Neural progenitor cell (in vitro differentiated cells): ENCODE results near the gene ODF2L. TPM values are rescaled to one million over a fixed set of nuclear protein-coding genes. Genes with fewer than 3 reads are reported as not detected.

Source experiments
- DNase-seq: peaks from one replicate; pipeline ENCODE4 v3.0.0-alpha.2; 2016; ENCODE audit warnings: low spot score
- H2AFZ ChIP-seq: fragments of 200-600 bp; sonication (generic); replicated peaks from 2 replicates; pipeline ENCODE4 v1.6.1; 2016; ENCODE audit warnings: antibody characterized with exemption
- H3F3A ChIP-seq: fragments of 200-600 bp; sonication (generic); 2 replicates; pipeline ENCODE4 v1.6.1; 2016; ENCODE audit warnings: antibody characterized with exemption, low read depth
- H3K27ac ChIP-seq: fragments of 200-600 bp; sonication (generic); 2 replicates; pipeline ENCODE4 v1.5.1; 2016; ENCODE audit warnings: mild to moderate bottlenecking
- H3K27me3 ChIP-seq: fragments of 200-600 bp; sonication (generic); 2 replicates; pipeline ENCODE4 v1.6.1; 2016; ENCODE audit warnings: mild to moderate bottlenecking, moderate library complexity
- H3K36me3 ChIP-seq: fragments of 200-600 bp; sonication (generic); 2 replicates; pipeline ENCODE4 v1.5.1; 2016
- H3K4me1 ChIP-seq: fragments of 200-600 bp; sonication (generic); 2 replicates; pipeline ENCODE4 v1.6.1; 2016; ENCODE audit warnings: mixed run types
- H3K4me2 ChIP-seq: fragments of 200-600 bp; sonication (generic); 2 replicates; pipeline ENCODE4 v1.6.1; 2016
- H3K4me3 ChIP-seq: fragments of 200-600 bp; sonication (generic); 2 replicates; pipeline ENCODE4 v1.5.1; 2016
- H3K79me2 ChIP-seq: fragments of 200-600 bp; sonication (generic); 2 replicates; pipeline ENCODE4 v1.6.1; 2016; ENCODE audit warnings: low read depth
- H3K9ac ChIP-seq: fragments of 200-600 bp; sonication (generic); 2 replicates; pipeline ENCODE4 v1.6.1; 2016
- H3K9me3 ChIP-seq: fragments of 200-600 bp; sonication (generic); 2 replicates; pipeline ENCODE4 v1.5.1; 2016; ENCODE audit warnings: low read depth
- H4K20me1 ChIP-seq: fragments of 200-600 bp; sonication (generic); 2 replicates; pipeline ENCODE4 v1.6.1; 2016; ENCODE audit warnings: low read depth
- H3K27ac Mint-ChIP-seq: 3 replicates; pipeline ENCODE4 v1.8.0; 2021; ENCODE audit warnings: mixed read lengths
- H3K27me3 Mint-ChIP-seq: 2 replicates; pipeline ENCODE4 v1.8.0; 2022; ENCODE audit warnings: low read depth, mild to moderate bottlenecking, inconsistent platforms, moderate library complexity, mixed read lengths; ENCODE audit not compliant: insufficient read depth
- H3K36me3 Mint-ChIP-seq: 3 replicates; pipeline ENCODE4 v1.8.0; 2021; ENCODE audit warnings: mixed read lengths
- H3K4me1 Mint-ChIP-seq: 3 replicates; pipeline ENCODE4 v1.8.0; 2021; ENCODE audit warnings: mixed read lengths
- H3K4me3 Mint-ChIP-seq: 3 replicates; pipeline ENCODE4 v1.8.0; 2021; ENCODE audit warnings: mild to moderate bottlenecking, moderate library complexity, mixed read lengths
- H3K9me3 Mint-ChIP-seq: 3 replicates; pipeline ENCODE4 v1.8.0; 2020; ENCODE audit warnings: mixed read lengths
- EZH2 ChIP-seq: fragments of 200-600 bp; sonication (generic); IDR thresholded peaks from 2 replicates; pipeline ENCODE4 v1.6.1; 2017; ENCODE audit warnings: antibody characterized with exemption, mild to moderate bottlenecking, moderate library complexity
- EZH2phosphoT487 ChIP-seq: fragments of 200-600 bp; sonication (generic); IDR thresholded peaks from 2 replicates; pipeline ENCODE4 v1.6.1; 2017; ENCODE audit warnings: antibody characterized with exemption
- total RNA-seq: library from RNA; depleted of rRNA; stranded (reverse); fragments of >200 nt; gene quantifications from 2 replicates; pipeline ENCODE4 v1.2.3, GENCODE V29; 2015; ENCODE audit warnings: low replicate concordance
- TF ChIP-seq, protein P1 (sequence below): fragments of 200-600 bp; sonication (generic); IDR thresholded peaks from 2 replicates; pipeline ENCODE4 v1.5.1; 2017; ENCODE audit warnings: antibody characterized with exemption, mild to moderate bottlenecking

Gene ODF2L
- total RNA-seq, 1 donor from 2014 or later, result 62.6 TPM

DNA sequence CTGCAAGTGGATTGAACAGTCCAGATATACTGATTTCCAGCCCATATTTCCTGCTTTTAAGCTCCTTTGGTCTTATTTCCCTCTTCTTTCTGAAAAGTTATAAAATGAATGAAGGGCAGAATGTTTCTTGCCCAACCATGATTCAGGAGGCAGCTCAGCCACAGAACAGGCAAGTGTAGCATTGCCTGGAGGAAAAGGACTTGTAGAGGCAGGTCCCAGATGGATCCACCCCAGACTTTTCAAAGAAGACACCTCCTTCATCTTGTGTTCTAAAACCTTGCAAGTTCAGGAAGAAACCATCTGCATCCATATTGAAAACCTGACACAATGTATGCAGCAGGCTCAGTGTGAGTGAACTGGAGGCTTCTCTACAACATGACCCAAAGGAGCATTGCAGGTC lies 27.8 kb upstream of the ODF2L start, which contains the start of gene CLCA2:
CLCA2 (plus strand) TSS at position 299 of the 400 bp plus-strand sequence; CDS start at position 376, 77 bp downstream.
- peaks cover 5% of the 10 kb centered on the region for H3K4me1 Mint-ChIP-seq
- no peak within 1 kb of the TSS for H3K4me3 ChIP-seq
- no peaks in the 10 kb centered on the region for H3K27me3 ChIP-seq
- no peaks in the 10 kb centered on the region for H3K4me1 ChIP-seq
- H3K9ac ChIP-seq, result no peak within 1 kb of the TSS
- no peaks in the 10 kb centered on the region for H3K9me3 Mint-ChIP-seq
- no peaks in the 10 kb centered on the region for H3K36me3 ChIP-seq
- H3F3A ChIP-seq, result no peaks in the 10 kb centered on the region
- H3K4me3 Mint-ChIP-seq, result no peak within 1 kb of the TSS
- no peak within 1 kb of the TSS for H3K27ac Mint-ChIP-seq
- TF ChIP-seq EZH2phosphoT487 (no peak), EZH2 (no peak)
- TF ChIP-seq, protein P1, sequence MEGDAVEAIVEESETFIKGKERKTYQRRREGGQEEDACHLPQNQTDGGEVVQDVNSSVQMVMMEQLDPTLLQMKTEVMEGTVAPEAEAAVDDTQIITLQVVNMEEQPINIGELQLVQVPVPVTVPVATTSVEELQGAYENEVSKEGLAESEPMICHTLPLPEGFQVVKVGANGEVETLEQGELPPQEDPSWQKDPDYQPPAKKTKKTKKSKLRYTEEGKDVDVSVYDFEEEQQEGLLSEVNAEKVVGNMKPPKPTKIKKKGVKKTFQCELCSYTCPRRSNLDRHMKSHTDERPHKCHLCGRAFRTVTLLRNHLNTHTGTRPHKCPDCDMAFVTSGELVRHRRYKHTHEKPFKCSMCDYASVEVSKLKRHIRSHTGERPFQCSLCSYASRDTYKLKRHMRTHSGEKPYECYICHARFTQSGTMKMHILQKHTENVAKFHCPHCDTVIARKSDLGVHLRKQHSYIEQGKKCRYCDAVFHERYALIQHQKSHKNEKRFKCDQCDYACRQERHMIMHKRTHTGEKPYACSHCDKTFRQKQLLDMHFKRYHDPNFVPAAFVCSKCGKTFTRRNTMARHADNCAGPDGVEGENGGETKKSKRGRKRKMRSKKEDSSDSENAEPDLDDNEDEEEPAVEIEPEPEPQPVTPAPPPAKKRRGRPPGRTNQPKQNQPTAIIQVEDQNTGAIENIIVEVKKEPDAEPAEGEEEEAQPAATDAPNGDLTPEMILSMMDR, result no peak
- H3K27me3 Mint-ChIP-seq, result no peaks in the 10 kb centered on the region
- H3K4me2 ChIP-seq, result no peak within 1 kb of the TSS
- H4K20me1 ChIP-seq, result no peaks in the 10 kb centered on the region
- H3K36me3 Mint-ChIP-seq, result no peaks in the 10 kb centered on the region
- no peak within 1 kb of the TSS for H2AFZ ChIP-seq
- H3K9me3 ChIP-seq, result no peaks in the 10 kb centered on the region
- no peak for DNase-seq
- no peak within 1 kb of the TSS for H3K27ac ChIP-seq
- no peaks in the 10 kb centered on the region for H3K79me2 ChIP-seq

DNA sequence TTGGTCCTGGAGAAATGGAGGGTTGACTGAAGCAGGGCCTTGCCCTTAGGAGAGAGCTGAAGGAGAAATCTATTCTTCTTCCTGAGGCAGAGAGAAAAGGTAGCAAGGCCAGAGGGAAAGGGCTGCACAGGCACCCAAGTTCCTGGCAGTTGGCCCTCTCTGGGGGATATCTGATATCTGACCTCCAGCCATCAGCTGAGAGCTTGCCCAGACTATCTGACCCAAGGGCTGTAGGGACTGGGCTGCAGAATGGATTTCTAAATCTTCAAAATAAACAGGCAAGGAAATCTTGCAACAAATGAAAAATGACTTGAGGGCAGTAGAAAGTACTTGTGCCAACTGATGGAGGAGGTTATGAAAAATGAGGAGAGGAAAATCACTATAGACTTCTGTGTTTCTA lies 27.4 kb upstream of the ODF2L start:
- Histone ChIP-seq H3K4me2 (no peak overlapping the region), H3K9me3 (no peaks in the 10 kb centered on the region), H3K9ac (no peak overlapping the region), H3K4me1 (no peaks in the 10 kb centered on the region), H3K4me3 (no peak overlapping the region), H3F3A (no peaks in the 10 kb centered on the region), H3K79me2 (no peaks in the 10 kb centered on the region), H4K20me1 (no peaks in the 10 kb centered on the region), H2AFZ (no peak overlapping the region), H3K27me3 (no peaks in the 10 kb centered on the region), H3K36me3 (no peaks in the 10 kb centered on the region), H3K27ac (no peak overlapping the region)
- H3K27ac Mint-ChIP-seq, result no peak overlapping the region
- TF ChIP-seq, protein P1, result no peak
- no peak for TF ChIP-seq EZH2phosphoT487
- no peak for TF ChIP-seq EZH2
- no peaks in the 10 kb centered on the region for H3K27me3 Mint-ChIP-seq
- H3K9me3 Mint-ChIP-seq, result no peaks in the 10 kb centered on the region
- H3K4me1 Mint-ChIP-seq, result peaks cover 5% of the 10 kb centered on the region
- no peak overlapping the region for H3K4me3 Mint-ChIP-seq
- no peaks in the 10 kb centered on the region for H3K36me3 Mint-ChIP-seq
- DNase-seq, result no peak

DNA sequence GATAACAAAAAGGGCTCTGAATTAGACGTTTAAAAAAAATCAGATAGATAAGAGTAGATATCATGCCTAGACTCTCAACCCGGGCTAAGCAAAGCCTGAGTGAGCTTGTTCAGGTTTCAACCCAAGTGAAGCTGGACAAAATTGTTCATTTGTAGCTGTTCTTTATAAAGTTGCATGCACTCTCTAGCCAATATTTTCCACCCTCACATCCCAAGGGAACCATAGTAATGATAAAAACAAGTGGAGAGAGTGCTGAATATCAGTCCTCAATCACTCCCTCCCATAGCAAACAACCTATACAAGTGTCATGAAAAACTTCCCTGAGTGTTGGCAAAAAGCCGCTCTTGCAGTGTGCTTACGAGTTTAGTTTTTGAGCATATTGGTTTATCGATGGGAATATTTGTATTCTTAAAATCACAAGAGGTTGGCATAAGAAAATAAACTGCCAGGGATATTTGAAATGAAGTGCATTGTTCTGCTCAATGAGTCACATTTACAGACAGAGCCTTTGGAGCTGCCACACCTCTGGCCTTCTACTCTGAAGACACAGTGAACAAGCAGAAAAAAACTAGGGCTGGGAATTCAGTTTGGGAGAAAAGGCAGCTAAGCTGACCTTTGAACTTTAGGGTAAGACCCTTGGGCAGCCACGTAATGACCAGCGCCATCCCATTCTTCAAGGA lies 25.6 kb upstream of the ODF2L start:
- H3K4me3 ChIP-seq, result no peak overlapping the region
- H3K27me3 Mint-ChIP-seq, result no peaks in the 10 kb centered on the region

More for the DNA sequence above, 25.6 kb upstream of the ODF2L start:
- no peaks in the 10 kb centered on the region for H3K9me3 ChIP-seq
- H3F3A ChIP-seq, result no peaks in the 10 kb centered on the region
- no peak overlapping the region for H3K27ac ChIP-seq
- Mint-ChIP-seq H3K36me3 (no peaks in the 10 kb centered on the region), H3K9me3 (no peaks in the 10 kb centered on the region), H3K4me3 (no peak overlapping the region), H3K4me1 (peaks cover 5% of the 10 kb centered on the region), H3K27ac (no peak overlapping the region)
- H3K9ac ChIP-seq, result no peak overlapping the region
- TF ChIP-seq, protein P1, result no peak
- TF ChIP-seq EZH2, result no peak
- no peak for TF ChIP-seq EZH2phosphoT487
- no peaks in the 10 kb centered on the region for H3K4me1 ChIP-seq
- H3K27me3 ChIP-seq, result no peaks in the 10 kb centered on the region
- H2AFZ ChIP-seq, result no peak overlapping the region
- no peak for DNase-seq
- no peaks in the 10 kb centered on the region for H4K20me1 ChIP-seq
- no peaks in the 10 kb centered on the region for H3K79me2 ChIP-seq
- no peaks in the 10 kb centered on the region for H3K36me3 ChIP-seq
- H3K4me2 ChIP-seq, result no peak overlapping the region
